GM18505 (cell line): Measurements from ENCODE around the gene NEUROG1.

Experiments used
- ATAC-seq: cut with Tn5 transposase; IDR thresholded peaks from one replicate; pipeline ENCODE4 v1.9.1; 2021; ENCODE audit not compliant: unreplicated experiment
- POLR2A ChIP-seq: IDR thresholded peaks from 4 replicates; pipeline ENCODE4 v1.6.1; 2011; ENCODE audit warnings: borderline replicate concordance; ENCODE audit not compliant: insufficient read depth, insufficient read length; ENCODE audit errors: extremely low read depth

Gene NEUROG1, protein sequence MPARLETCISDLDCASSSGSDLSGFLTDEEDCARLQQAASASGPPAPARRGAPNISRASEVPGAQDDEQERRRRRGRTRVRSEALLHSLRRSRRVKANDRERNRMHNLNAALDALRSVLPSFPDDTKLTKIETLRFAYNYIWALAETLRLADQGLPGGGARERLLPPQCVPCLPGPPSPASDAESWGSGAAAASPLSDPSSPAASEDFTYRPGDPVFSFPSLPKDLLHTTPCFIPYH

DNA sequence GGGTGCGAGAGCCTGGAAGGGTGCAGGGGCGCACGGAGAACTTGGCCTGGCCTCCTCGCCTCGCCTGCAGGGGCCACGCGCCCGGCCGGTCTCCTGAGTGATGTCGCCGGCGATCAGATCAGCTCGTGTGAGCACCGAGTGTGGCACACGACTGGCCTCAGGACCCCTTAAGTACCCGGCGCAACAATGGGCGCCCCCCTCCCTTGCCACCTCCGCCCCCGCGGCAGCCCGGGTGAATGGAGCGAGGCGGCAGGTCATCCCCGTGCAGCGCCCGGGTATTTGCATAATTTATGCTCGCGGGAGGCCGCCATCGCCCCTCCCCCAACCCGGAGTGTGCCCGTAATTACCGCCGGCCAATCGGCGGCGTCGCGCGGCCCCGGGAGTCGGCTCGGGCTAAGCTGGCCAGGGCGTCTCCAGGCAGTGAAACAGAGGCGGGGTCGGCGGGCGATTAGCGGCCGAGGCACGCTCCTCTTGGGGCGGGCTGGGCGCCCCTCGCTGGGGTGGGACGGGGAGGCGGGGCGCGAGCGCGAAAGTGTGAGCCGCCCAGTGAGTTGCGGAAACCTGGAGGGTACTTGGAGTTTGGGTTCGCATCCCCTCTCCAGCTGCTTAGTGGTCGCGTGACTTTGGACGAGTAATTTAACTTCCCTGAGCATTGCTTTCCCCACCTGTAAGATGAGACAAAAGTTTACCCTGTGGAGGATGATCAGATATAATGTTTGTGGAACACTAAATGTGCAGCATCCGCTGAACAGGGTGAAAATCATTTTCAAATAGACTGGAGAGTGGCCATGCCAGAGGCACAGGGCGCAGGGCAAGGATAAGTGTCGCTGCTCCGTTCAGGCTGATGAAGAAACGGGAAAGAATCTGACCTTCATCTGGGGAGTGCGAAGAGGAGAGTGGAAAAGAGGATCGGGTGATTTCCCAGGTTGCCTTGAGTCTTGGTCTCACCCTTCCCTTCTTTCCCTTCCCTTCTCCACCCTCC, at the start of gene NEUROG1:
NEUROG1 (minus strand) TSS at position 145 of the 982 bp plus-strand sequence. CDS start 274 bp downstream, outside the sequence.
- TF ChIP-seq POLR2A, result no peak
- ATAC-seq, result no peak

DNA sequence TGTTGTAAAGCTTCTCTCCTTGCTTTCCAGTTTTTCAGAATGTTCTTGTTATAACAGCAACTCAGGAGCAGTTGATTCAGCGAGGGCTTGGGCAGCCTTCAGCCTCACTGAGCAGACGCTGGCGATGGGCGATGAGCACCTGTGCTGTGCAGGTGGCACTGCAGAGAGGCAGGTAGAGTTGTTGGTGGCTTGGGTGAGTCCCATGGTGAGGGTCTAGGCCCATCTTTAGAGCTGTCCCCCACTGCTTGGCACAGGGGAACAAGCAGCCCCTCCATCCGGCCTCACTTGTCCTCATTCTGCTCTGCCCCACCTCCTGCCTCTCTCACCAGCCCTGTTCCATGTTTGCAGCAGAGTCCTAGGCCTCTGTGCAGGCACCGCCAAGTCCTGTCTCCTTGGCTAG, 49.2 kb upstream of the NEUROG1 start:
- no peak for ATAC-seq
- TF ChIP-seq POLR2A, result no peak

DNA sequence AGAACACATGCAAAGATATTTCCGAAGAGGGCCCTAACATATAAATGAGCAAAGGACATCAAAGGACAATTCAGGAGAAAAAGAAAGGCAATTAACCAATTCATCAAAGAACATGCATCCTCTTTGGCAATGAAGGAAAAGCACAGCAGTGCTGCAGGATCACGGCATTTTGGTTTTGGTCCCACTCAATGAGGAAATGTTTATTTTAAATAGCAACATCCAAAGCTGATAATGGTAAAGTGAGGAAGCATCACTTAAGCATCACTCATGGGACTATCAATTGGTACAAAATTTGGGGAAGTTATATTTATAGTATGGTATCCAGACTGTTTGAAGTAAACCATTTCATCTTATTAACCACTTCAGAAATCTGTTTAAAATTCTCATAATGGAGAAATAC, 48.5 kb upstream of the NEUROG1 start:
- TF ChIP-seq POLR2A, result no peak
- no peak for ATAC-seq

DNA sequence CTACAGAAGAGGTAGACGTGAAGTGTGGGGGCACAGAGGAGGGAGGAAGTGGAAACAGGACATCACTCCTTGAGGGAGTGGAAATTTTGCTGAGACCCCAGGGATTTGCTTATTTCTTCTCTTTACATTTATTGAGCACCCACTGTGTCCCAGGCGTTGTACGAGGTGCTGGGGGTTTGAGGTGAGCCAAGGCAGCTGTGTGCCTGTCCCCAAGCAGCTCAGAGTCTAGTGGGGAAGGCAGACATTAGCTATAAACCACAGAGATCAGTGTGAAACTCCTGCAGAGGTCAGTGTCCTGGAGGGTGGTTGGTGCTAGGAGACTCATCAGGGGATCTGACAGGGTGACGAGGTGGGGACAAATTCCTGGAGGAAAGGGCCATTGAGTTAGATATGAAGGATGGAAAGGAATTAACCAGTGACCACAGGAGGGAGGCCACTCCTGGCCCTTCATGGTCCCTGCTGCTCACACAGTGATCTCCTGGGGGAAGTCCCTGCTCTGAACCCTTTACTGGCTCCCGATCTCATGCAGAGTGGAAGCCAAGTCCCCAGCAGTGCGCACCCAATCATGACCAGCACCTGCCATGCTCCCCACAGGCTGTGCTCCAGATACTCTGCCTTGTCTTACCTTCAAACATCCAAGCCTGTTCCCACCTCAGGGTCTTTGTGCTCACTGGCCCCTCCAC, 46.5 kb upstream of the NEUROG1 start:
- no peak for ATAC-seq

DNA sequence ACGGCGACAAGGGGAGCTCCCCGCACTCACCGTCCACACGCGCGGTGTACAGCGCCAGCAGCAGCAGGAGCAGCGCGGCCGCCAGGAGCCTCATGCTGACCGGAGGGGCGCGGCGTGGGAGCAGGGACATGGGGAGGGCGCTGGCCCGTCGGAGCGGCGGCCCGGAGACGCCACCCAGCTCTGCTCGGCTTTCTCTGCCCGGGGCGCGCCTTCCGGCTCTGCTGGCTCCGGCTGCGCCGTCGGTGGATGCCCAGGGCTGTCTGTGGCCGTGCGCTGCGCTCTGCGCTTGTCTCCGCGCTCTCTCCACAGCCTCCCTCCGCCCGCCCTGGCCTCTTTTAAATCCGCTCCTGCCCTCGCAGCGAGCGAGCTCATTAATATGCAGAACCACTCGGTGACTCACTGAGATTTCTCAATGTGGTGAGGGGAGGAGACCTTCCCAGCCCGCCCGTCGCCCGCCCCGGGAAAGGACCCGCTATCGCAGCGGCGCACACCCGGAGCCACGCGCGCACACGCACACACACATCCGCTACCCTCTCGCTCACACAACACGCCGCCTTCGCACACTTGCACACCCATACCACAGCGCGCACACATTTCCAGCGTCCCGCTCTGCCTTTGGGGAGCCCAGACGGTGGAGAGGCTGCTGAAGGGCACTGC, 43.0 kb upstream of the NEUROG1 start, which contains the start of gene CXCL14:
CXCL14 (minus strand) TSS at position 307 of the 657 bp plus-strand sequence; CDS start at position 94, 213 bp downstream.
- ATAC-seq, result no peak

More for the DNA sequence above, 46.5 kb upstream of the NEUROG1 start:
- no peak for TF ChIP-seq POLR2A

DNA sequence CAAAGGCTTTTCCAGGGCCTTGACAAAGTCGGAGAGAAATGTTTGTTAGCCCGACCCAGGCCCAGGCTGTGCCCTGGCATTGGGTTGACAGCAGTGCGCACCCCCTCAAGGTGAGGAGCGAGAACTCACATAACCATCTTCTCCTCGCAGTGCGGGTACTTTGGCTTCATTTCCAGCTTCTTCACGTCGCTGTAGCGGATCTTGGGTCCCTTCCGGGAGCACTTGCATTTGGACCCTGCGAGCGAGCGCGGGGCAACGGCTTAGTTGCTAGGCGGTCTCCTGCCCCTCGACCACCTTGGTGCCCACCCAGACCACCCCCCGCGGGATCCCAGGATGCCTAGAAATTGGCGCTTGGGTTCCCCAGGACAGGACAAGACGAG, 42.5 kb upstream of the NEUROG1 start:
- TF ChIP-seq POLR2A, result no peak
- ATAC-seq, result no peak

More for the DNA sequence above, 43.0 kb upstream of the NEUROG1 start, which contains the start of gene CXCL14:
- TF ChIP-seq POLR2A, result no peak

DNA sequence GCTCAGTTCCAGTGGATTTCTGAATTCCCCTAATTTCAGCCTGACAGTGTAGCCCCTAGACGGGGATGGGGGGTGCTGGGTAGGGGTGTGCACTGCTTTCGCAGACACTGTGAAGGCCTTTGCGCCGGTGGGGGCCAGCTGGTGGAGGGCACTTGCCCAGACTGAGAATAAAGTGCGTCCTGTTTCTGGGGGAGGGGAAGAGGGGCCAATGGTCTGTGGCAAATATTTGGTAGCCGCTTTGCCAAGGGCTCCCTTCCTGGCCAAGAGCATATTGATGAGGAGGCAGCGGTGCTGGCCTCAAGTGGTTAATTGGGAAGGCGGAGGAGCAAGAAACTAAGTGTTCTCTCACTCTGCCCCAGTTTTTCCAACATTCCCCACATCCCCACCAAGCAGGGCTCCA, 41.7 kb upstream of the NEUROG1 start:
- no peak for ATAC-seq
- no peak for TF ChIP-seq POLR2A

DNA sequence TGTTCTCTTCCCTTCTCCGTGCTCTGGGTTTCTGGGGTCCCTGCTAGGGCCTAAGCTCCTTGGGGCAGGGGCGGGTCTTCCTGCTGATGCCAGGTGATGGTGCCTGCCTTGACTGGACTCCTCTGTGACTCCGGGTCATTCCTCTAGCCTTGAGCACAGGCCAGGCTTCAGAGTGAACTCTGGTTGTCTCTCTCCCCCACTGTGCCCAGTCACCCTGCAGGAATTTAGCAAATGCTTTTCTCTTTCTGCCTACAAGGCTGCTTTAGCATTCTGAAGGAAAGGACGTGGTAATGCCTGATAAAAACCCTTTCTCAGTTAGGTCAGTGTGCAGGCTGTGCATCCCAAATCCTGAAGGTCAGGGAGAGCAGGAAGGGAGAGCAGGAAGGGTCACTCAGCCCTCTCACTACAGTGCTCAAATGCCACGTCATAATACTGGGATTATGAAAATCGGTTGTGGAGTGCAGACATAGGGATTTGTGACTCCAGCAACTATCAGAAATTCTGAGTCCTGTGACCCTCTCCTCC, 40.4 kb upstream of the NEUROG1 start:
- no peak for TF ChIP-seq POLR2A

DNA sequence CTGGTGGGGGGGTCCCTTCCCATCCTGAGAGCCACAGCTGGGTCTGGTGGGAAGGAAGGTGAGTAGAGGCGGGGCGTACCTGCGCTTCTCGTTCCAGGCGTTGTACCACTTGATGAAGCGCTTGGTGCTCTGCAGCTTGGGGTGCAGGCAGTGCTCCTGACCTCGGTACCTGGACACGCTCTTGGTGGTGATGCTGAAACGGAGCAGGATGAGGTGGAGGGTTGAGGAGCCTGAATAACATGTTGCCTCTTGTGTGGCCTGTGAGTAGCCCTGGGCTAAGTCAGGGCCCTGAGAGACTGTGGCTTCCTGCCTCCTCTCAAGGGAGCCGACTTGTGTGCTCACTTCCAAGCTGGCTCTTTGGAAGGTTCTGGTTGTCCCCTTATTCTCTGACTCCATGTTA, 38.7 kb upstream of the NEUROG1 start:
- ATAC-seq, result no peak
- no peak for TF ChIP-seq POLR2A

More for the DNA sequence above, 40.4 kb upstream of the NEUROG1 start:
- ATAC-seq, result no peak

DNA sequence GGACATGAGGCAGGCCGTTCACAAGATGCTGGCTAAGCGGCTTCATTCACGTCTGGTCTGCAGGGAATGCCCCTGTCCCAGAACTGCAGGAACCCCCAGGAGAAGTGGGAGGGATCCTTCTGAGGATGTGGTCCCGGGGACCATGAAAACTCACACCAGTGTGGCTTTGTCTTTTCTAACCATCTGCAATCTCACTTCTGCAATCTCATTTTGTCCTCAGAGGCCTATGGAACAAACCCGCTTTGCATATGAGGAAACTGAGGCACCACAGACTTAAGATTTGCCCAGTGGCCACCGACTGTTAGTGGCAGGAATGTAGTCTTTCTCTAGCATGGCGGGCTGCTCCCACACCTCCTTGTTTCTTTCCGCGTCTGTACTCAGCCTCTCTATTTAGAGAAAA, 36.1 kb upstream of the NEUROG1 start:
- ATAC-seq, result no peak
- no peak for TF ChIP-seq POLR2A

DNA sequence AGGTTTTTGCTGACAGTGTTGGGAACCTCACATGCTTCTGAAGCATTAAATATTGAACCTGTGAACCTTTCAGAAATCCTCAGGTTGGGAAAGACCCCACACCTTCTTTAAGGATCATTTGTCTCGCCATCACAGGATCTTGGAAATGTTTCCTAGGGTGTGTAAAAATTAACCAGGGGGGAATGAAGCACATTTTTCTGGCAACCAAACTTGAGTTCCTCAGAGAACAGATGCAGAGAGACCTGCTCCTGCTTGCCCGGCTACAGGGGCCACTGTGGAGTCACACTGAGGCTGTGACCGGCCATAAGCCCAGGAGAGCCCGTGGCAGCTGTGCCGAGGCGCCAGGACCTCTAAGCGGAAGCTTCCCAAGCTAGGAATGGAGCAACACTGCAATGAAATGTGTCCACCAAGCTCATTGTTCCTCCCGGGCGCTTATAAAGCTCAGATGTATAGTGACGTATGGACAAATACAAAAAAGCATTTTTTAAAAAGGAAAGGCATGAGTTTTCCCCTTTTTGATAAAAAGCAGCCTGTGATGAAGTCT, 35.4 kb upstream of the NEUROG1 start:
- ATAC-seq, result no peak
- TF ChIP-seq POLR2A, result no peak

DNA sequence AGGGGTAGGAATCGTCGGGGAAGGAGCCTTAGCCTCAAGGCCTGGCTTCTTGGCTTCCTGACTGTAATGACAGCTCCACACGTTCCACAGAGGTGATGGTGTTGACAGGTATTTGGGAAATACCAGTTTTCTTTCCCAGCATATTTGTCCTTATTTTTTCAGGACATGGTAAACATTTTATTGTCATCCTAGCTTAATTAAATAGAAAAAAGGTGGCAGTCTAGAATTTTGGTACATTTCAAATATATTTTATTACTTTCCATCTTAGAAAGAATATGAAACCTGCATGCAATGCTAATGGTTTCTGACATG, 34.6 kb upstream of the NEUROG1 start:
- TF ChIP-seq POLR2A, result no peak
- no peak for ATAC-seq
